NCI-H2107 treated with DMSO at 0.1 percent for 48 hours (cell line): ENCODE results near the gene SUSD5.

Experiments used
- DNase-seq: peaks from one replicate; lab custom pipeline; 2025; ENCODE audit not compliant: unreplicated experiment; lab: John Stamatoyannopoulos, UW

SUSD5 gene

DNA sequence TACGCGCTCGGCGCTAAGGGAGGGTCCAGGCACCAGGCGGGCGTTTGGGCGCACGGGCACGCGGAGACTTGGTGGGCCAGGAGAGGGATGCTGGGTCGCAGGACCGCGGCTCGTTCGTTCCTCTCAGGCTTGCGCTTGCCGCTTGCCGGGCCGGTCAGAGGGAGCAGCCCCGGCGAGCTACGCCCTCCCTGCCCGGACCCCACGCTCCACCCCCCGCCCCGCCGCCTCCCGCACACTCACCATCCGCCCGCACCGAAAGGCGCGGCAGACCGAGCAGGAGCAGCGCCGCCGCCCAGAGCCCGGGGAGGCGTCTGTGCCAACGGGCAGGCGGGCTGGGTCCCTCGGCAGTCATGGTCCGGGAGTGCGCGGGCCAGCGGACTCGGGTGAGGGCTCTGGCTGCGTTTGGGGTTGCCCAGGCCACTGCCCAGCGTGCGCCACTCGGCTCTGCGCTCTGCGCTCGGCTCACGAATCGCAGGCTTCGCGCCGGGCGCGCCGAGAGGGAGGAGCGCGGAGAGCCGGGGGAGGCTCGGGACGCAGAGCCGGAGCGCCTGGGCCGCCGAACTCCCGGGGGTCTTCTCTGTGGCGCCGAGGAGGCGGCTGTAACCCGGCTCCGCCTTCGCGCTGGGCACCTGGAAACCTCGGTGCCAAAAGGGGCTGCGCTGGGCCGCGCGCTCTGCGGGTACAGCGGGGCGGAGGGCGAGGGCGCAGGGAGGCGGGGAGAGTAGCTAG lies at the start of gene SUSD5:
TSS of gene SUSD5 (minus strand) at position 365 of the 729 bp plus-strand sequence. CDS start at position 352, 13 bp downstream.
- no peak for DNase-seq

- DNase-seq: no peak
Measured at GRCh38 chr3:33260104-33260503, 41.5 kb upstream of the SUSD5 start.

DNA sequence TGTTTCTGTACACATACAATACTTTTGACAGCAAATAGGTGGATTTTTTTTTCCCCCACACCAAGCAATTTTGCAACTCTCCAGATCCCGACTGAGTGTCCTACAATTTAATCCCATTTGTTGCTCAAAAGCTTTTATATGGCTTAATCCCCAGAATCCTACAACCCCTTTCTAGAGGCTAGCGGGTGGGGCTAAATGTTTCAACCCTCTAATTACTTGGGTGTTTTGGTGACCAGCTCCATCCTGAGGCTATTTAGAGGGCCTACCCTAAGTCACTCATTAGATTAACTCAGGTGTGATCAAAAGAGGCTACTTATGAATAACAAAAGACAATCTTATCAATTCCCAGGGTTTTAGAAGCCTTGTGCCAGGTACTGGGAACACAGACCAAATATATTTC lies 37.6 kb upstream of the SUSD5 start:
- DNase-seq: no peak

GRCh38 chr3:33250712-33251111 lies 32.1 kb upstream of the SUSD5 start:
- no peak for DNase-seq

DNA sequence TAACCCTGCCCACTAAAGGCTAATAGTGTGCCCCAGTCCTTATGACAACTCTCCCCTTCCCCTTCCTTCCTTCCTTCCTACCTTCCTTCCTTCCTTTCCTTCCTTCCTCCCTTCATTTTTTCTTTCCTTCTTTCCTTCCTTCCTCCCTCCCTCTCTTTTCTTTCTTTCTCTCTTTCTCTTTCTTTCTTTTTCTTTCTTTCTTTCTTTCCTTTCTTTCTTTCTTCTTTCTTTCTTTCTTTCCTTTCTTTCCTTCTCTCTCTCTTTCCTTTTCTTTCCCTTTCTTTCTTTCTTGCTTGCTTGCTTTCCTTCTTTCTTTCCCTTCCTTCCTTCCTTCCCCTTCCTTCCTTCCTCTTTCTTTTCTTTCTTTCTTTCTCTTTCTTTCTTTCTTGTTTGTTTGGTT lies 28.2 kb upstream of the SUSD5 start:
- DNase-seq: no peak

DNA sequence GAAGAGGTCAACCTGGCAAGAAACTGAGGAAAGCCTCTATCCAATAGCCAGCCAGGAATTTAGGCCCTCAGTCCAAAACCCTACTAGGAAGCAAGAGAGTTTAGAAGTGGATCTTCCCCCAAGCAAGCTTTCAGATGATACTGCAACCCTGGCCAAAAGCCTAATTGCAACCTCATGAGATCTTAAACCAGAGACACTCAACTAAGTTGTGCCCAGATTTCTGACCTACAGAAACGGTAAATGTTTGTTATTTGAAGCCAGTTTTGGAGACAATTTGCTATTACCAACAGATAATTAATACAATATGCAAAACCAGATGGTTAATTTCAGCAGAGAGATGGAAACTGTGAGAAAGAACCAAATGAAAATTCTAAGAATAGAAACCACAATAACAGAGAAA lies 21.7 kb upstream of the SUSD5 start:
- no peak for DNase-seq

DNA sequence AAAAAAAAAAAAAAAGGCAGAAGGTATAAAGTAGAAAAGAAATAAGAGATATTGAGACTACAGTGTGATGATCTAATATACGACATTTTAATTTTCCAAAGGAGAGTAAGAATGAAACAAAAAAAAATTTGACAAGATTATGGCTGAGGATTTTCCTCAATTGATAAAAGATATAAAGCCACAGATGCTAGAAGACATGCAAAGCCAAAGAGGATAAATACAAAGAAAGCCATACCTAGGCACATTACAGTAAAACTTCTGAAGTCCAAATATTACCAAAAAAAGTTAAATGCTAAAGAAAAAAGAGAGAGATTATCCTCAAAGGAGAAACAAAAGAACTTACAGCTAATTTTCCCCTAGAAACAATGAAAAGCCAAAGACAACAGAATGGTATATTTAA lies 20.3 kb upstream of the SUSD5 start:
- DNase-seq: no peak

DNA sequence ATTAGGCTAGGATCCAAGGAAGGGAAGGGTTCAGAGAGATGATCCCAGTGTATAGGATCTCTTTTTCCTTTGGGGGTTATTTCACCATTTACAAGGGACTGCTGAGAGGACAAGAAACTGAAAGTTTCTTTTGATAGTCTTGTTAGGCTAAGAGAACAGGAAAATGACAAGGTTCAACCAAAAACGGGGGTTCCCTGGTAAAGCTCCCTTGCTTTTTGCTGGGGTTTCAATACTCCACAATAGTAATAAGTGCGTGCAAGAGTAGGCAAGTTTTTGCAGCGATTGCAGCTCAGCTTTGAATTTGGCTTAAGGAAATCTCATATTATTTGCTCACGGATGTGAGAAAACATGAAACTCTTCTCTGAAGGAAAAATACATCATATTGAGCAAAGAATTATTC lies 18.8 kb upstream of the SUSD5 start:
- no peak for DNase-seq

DNA sequence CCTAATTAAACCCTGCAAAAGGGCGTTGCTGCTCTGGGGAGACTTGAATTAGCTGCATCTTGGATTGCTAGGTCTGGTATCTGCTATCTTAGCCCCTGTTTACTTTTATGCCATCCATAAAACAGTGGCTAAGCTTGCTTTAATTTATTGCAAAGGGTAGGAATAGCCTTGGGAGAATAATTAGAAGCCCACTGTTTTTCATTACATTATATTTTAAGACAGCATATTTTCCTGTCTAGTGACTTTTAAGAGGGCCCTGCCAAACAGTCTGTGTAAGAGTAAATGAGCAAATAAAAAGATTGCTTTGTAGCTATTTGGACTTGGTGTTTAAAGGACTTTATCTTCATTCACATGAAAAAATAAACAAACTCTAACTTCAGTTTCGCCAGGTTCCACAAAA lies 17.4 kb upstream of the SUSD5 start:
- no peak for DNase-seq

DNA sequence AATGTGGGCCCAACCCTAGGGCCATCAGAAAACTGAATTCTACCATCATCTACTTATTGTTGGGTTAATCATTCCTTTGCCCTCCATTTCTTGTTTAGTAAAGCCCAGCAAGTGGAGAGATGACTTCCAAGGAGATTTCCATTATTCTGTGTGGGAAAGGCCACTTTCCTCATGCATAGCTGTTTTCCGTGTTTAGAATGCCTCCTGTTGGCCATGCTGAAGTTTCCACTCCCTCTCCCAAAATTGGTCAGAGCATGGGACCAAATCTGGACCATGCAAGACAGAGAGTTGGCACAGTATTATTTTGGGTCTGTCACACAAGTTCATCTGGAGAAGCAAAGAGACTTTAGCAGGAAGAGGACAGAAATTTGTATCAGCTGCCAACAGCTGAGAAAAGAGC lies 15.3 kb upstream of the SUSD5 start:
- no peak for DNase-seq

DNA sequence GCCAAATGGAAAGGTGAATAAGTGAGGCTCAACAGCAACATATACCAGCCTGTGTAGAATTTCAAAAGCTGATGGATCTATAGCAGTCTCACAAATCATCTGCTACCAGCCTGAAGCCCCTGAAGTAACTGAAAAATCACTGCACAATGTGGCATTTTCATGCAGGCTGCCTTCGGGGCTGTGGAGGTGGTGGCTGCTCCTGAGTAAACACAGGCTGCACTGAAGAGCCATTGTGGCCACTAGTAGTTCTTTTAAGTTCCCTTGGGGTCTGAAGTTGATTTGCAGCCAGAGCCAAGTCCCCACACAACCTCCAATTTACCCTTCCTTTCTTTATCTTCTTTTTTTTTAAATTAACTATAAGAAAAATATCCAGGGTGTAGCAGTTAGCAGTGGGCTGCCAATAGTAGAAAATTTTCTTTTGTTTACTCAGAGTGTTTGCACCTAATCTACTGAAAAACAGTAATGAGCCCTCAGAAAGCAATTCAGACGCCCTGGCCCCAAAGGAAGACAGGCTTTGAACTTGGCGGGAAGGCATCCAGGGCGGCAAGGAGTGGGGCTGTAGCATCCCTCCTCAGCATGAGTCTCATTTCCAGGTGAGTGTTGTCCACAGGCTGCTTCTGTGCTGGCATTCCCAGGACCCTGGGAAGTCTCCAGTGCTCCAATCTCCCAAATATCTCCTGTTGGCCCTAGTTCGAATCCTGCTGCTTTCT lies 13.3 kb upstream of the SUSD5 start:
- DNase-seq: peak; percentile 6

- no peak for DNase-seq
Measured at GRCh38 chr3:33229947-33230346, 11.3 kb upstream of the SUSD5 start.

DNA sequence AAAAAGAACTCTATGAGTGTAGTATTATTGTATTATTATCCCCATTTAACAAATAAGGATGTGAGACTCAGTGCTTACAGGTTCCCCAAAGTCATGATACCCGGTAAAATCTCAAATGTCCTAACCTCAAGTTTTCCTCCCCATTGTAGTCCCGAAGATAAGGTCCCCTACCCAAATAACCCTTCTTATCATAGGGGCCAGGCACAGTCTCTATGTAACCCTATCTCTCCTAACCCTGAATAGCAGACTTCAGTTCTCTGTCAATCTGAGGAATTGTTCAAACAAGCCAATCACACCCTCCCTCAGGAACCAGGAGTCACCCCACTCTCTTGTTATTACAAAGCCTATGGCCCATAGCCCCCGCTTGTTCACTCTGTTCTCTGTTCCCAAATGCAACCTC lies 10.5 kb upstream of the SUSD5 start:
- no peak for DNase-seq

- no peak for DNase-seq
Measured at GRCh38 chr3:33221241-33221640, 2.6 kb upstream of the SUSD5 start.

GRCh38 chr3:33219175-33219487 lies 521 bp upstream of the SUSD5 start:
- DNase-seq: no peak

- DNase-seq: no peak
Measured at GRCh38 chr3:33217866-33218445, 654 bp downstream of the SUSD5 start.

DNA sequence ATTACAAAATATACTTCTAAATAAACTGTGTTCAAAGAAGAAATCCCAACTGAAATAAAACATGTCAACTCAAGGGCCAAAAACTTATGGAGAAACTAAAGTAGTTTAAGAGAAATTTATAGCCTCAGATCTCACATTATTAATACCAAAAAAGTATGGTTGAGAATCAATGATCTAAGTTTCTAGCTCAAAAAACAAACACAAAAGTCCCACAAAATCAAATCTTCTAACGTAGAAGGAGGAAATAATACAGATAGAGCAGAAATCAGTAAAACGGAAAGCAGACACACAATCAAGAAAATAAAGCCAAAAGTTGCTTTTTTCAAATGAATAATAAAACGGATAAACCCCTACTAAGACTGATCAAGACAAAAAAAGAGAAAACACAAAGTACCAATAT lies 2.9 kb downstream of the SUSD5 start:
- no peak for DNase-seq

DNA sequence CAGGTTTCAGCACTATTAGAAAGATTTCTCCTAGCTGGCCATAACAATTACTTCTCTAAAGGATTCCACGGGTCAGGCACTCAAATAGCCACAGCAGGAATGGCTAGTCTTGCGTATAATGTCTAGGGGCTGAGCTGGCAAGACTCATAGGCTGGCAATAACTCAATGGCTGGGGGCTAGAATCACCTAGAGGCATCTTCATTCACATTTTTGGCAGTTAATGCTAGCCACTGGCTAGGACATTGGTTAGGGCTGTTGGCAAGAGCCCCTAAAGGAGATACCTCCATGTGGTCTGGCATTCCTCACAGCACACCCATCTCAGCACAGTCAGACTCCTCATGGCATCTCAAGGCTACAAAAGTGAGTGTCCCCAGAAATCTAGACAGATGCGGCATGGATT lies 6.2 kb downstream of the SUSD5 start:
- no peak for DNase-seq

GRCh38 chr3:33211444-33211843 lies 7.2 kb downstream of the SUSD5 start:
- no peak for DNase-seq

DNA sequence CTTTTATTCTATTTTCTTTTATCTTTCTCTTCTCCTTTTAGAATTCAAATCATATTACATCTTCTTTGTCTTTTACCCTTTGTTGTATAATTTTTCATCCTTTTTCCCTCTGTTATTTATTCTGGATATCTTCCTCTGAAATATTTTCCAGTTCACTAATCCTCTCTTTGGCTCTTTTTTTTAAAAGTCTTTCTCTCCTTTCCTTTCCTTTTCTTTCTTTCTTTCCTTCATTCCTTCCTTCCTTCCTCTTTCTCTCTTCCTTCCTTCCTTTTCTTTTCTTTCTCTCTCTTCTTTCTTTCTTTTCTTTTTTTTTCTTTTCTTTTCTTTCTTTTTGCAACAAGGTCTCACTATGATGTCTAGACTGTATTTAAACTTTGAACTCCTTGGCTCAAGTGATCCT lies 9.3 kb downstream of the SUSD5 start:
- DNase-seq: no peak

GRCh38 chr3:33202711-33203457 lies 15.7 kb downstream of the SUSD5 start:
- DNase-seq: no peak

- no peak for DNase-seq
Measured at GRCh38 chr3:33201195-33201594, 17.4 kb downstream of the SUSD5 start.
